Ishikawa (cell line): ENCODE measurements around the gene ADCY5.

Source experiments
- CEBPB ChIP-seq: IDR thresholded peaks from 2 replicates; pipeline ENCODE4 v1.6.1; 2012
- EGR1 ChIP-seq: IDR thresholded peaks from 2 replicates; pipeline ENCODE4 v1.6.1; 2012
- EP300 ChIP-seq: IDR thresholded peaks from 2 replicates; pipeline ENCODE4 v1.6.1; 2012; ENCODE audit warnings: borderline replicate concordance
- FOXM1 ChIP-seq: IDR thresholded peaks from 2 replicates; pipeline ENCODE4 v1.6.1; 2012; ENCODE audit warnings: low read depth, borderline replicate concordance
- TCF12 ChIP-seq: IDR thresholded peaks from 2 replicates; pipeline ENCODE4 v1.6.1; 2012; ENCODE audit warnings: low read depth
- TEAD4 ChIP-seq: IDR thresholded peaks from 2 replicates; pipeline ENCODE4 v1.6.1; 2012
- YY1 ChIP-seq: IDR thresholded peaks from 2 replicates; pipeline ENCODE4 v1.6.1; 2012; ENCODE audit warnings: low read depth
- TF ChIP-seq, protein P1 (sequence below): IDR thresholded peaks from 2 replicates; pipeline ENCODE4 v1.6.1; 2012
- TF ChIP-seq, protein P2 (sequence below): IDR thresholded peaks from 2 replicates; pipeline ENCODE4 v1.6.1; 2012; ENCODE audit warnings: low read depth, mild to moderate bottlenecking
- TF ChIP-seq, protein P3 (sequence below): IDR thresholded peaks from 2 replicates; pipeline ENCODE4 v1.6.1; 2012

DNA sequence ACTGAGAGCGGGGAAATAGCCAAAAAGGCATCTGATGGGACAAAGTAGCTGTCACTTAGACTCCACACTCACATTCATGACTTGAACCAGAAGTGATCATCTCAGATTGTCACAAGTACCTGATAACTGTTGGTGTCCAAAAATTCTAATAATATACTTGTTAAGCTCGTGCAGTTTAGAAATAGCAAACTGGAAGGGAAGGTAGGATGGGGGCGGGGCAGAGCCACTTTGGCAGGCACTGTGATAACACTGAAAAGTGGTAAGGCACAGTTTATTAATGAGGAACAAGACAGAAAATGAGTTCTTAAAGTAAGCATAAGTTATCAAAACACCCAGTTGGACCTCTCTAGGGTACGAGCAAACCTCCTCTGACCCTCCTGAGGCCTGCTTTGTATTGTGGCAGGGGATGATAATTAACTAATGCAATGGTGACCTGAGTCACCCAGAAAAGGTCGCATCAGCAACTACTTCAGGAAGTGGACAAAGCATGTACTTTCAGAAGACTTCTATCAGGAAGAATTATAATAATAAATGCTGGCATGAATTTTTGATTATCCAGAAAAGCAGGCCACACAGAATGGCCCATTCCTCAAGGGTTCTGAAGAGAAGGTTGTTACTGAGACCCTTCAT, 54.4 kb downstream of the ADCY5 start:
- TF ChIP-seq TCF12 (no peak), EP300 (no peak), TEAD4 (no peak), EGR1 (no peak), FOXM1 (no peak), CEBPB (no peak), YY1 (no peak)
- TF ChIP-seq, protein P1, sequence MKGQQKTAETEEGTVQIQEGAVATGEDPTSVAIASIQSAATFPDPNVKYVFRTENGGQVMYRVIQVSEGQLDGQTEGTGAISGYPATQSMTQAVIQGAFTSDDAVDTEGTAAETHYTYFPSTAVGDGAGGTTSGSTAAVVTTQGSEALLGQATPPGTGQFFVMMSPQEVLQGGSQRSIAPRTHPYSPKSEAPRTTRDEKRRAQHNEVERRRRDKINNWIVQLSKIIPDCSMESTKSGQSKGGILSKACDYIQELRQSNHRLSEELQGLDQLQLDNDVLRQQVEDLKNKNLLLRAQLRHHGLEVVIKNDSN = no peak
- TF ChIP-seq, protein P2, sequence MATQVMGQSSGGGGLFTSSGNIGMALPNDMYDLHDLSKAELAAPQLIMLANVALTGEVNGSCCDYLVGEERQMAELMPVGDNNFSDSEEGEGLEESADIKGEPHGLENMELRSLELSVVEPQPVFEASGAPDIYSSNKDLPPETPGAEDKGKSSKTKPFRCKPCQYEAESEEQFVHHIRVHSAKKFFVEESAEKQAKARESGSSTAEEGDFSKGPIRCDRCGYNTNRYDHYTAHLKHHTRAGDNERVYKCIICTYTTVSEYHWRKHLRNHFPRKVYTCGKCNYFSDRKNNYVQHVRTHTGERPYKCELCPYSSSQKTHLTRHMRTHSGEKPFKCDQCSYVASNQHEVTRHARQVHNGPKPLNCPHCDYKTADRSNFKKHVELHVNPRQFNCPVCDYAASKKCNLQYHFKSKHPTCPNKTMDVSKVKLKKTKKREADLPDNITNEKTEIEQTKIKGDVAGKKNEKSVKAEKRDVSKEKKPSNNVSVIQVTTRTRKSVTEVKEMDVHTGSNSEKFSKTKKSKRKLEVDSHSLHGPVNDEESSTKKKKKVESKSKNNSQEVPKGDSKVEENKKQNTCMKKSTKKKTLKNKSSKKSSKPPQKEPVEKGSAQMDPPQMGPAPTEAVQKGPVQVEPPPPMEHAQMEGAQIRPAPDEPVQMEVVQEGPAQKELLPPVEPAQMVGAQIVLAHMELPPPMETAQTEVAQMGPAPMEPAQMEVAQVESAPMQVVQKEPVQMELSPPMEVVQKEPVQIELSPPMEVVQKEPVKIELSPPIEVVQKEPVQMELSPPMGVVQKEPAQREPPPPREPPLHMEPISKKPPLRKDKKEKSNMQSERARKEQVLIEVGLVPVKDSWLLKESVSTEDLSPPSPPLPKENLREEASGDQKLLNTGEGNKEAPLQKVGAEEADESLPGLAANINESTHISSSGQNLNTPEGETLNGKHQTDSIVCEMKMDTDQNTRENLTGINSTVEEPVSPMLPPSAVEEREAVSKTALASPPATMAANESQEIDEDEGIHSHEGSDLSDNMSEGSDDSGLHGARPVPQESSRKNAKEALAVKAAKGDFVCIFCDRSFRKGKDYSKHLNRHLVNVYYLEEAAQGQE = no peak
- TF ChIP-seq, protein P3, sequence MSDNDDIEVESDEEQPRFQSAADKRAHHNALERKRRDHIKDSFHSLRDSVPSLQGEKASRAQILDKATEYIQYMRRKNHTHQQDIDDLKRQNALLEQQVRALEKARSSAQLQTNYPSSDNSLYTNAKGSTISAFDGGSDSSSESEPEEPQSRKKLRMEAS = no peak
